NCI-H187 (cell line): ENCODE data around the gene NADSYN1.

Experiments
- DNase-seq, 2 experiments: peaks; one replicate each; lab custom pipeline; 2025; lab: John Stamatoyannopoulos, UW

NADSYN1 gene

GRCh38 chr11:71451596-71452198 lies 1.3 kb upstream of the NADSYN1 start:
- DNase-seq: no peak

- peak in 1 of 2 experiments; percentile 52 for DNase-seq
Measured at GRCh38 chr11:71452199-71453036, 585 bp upstream of the NADSYN1 start.

GRCh38 chr11:71453918-71454304 lies 908 bp downstream of the NADSYN1 start:
- no peak for DNase-seq

- no peak for DNase-seq
Measured at GRCh38 chr11:71454470-71455113, 1.6 kb downstream of the NADSYN1 start.

- DNase-seq: no peak
Measured at GRCh38 chr11:71456294-71456693, 3.3 kb downstream of the NADSYN1 start.

- no peak for DNase-seq
Measured at GRCh38 chr11:71456831-71457230, 3.8 kb downstream of the NADSYN1 start.

GRCh38 chr11:71458146-71459070 lies 5.4 kb downstream of the NADSYN1 start:
- no peak for DNase-seq

- no peak for DNase-seq
Measured at GRCh38 chr11:71459076-71459766, 6.2 kb downstream of the NADSYN1 start.

- DNase-seq: no peak
Measured at GRCh38 chr11:71459767-71460320, 6.8 kb downstream of the NADSYN1 start.

GRCh38 chr11:71461696-71462095 lies 8.7 kb downstream of the NADSYN1 start:
- no peak for DNase-seq

- DNase-seq: no peak
Measured at GRCh38 chr11:71462726-71463125, 9.7 kb downstream of the NADSYN1 start.

GRCh38 chr11:71463331-71464211 lies 10.6 kb downstream of the NADSYN1 start:
- no peak for DNase-seq

- DNase-seq: no peak
Measured at GRCh38 chr11:71465054-71465453, 12.1 kb downstream of the NADSYN1 start.

- DNase-seq: no peak
Measured at GRCh38 chr11:71466358-71466757, 13.4 kb downstream of the NADSYN1 start.

GRCh38 chr11:71467164-71467563 lies 14.2 kb downstream of the NADSYN1 start:
- no peak for DNase-seq

- no peak for DNase-seq
Measured at GRCh38 chr11:71470946-71471345, 17.9 kb downstream of the NADSYN1 start.

GRCh38 chr11:71472357-71472885 lies 19.4 kb downstream of the NADSYN1 start:
- no peak for DNase-seq

GRCh38 chr11:71472941-71473792 lies 20.2 kb downstream of the NADSYN1 start:
- no peak for DNase-seq

GRCh38 chr11:71473793-71474080 lies 20.7 kb downstream of the NADSYN1 start:
- DNase-seq: no peak
